Measurements from ENCODE around the gene NLGN4Y.

Gene NLGN4Y

GRCh38 chrY:14762903-14763302, 238.6 kb downstream of the NLGN4Y start:
- no peak overlapping the region for H3K9ac ChIP-seq (ENCODE audit: low read length)
- H3K4me3 ChIP-seq (ENCODE audit: insufficient read depth, low read length, poor library complexity, severe bottlenecking) = no peak overlapping the region
- H4K20me1 ChIP-seq (ENCODE audit: low read depth, low read length) = no peaks in the 10 kb centered on the region
- no peak for TF ChIP-seq CTCF (IDR thresholded peaks at IDR 0.05; ENCODE audit: insufficient read depth, low read length, poor library complexity, severe bottlenecking)
- no peak for TF ChIP-seq EZH2phosphoT487 (conservative IDR thresholded peaks at IDR 0.05; ENCODE audit: low read length)
- no peaks in the 10 kb centered on the region for H3K36me3 ChIP-seq (ENCODE audit: low read length)
- no peak overlapping the region for H3K27ac ChIP-seq (ENCODE audit: low read depth, low read length)
- no peaks in the 10 kb centered on the region for H3F3A ChIP-seq (ENCODE audit: insufficient read depth)
- H3K27me3 ChIP-seq (ENCODE audit: low read length) = no peaks in the 10 kb centered on the region
- no peak overlapping the region for H2AFZ ChIP-seq (ENCODE audit: low read depth, low read length, severe bottlenecking)
- H3K79me2 ChIP-seq (ENCODE audit: insufficient read depth, low read length) = no peaks in the 10 kb centered on the region
- H3K9me3 ChIP-seq (ENCODE audit: insufficient read depth, low read length) = no peaks in the 10 kb centered on the region
- H3K4me2 ChIP-seq (ENCODE audit: low read depth, low read length, poor library complexity, severe bottlenecking) = no peak overlapping the region
- H3K9me2 ChIP-seq (replicated peaks; ENCODE audit: insufficient read depth, low read length) = no peaks in the 10 kb centered on the region

- no peaks in the 10 kb centered on the region for H3F3A ChIP-seq (ENCODE audit: insufficient read depth)
- no peaks in the 10 kb centered on the region for H3K27me3 ChIP-seq (ENCODE audit: low read length)
- H3K9ac ChIP-seq (ENCODE audit: low read length) = no peak overlapping the region
- no peak overlapping the region for H3K27ac ChIP-seq (ENCODE audit: low read depth, low read length)
- H2AFZ ChIP-seq (ENCODE audit: low read depth, low read length, severe bottlenecking) = no peak overlapping the region
- H4K20me1 ChIP-seq (ENCODE audit: low read depth, low read length) = no peaks in the 10 kb centered on the region
- H3K79me2 ChIP-seq (ENCODE audit: insufficient read depth, low read length) = no peaks in the 10 kb centered on the region
- no peak overlapping the region for H3K4me2 ChIP-seq (ENCODE audit: low read depth, low read length, poor library complexity, severe bottlenecking)
- H3K36me3 ChIP-seq (ENCODE audit: low read length) = no peaks in the 10 kb centered on the region
- no peak overlapping the region for H3K4me3 ChIP-seq (ENCODE audit: insufficient read depth, low read length, poor library complexity, severe bottlenecking)
- no peaks in the 10 kb centered on the region for H3K9me2 ChIP-seq (replicated peaks; ENCODE audit: insufficient read depth, low read length)
- TF ChIP-seq EZH2phosphoT487 (conservative IDR thresholded peaks at IDR 0.05; ENCODE audit: low read length) (no peak), CTCF (IDR thresholded peaks at IDR 0.05; ENCODE audit: insufficient read depth, low read length, poor library complexity, severe bottlenecking) (no peak)
- H3K9me3 ChIP-seq (ENCODE audit: insufficient read depth, low read length) = no peaks in the 10 kb centered on the region
Observed at GRCh38 chrY:14763600-14763999, 239.3 kb downstream of the NLGN4Y start.

- H3K9ac ChIP-seq (ENCODE audit: low read length) = no peak overlapping the region
- no peaks in the 10 kb centered on the region for H3K9me3 ChIP-seq (ENCODE audit: insufficient read depth, low read length)
- H3K9me2 ChIP-seq (replicated peaks; ENCODE audit: insufficient read depth, low read length) = no peaks in the 10 kb centered on the region
- no peak overlapping the region for H3K4me3 ChIP-seq (ENCODE audit: insufficient read depth, low read length, poor library complexity, severe bottlenecking)
- H2AFZ ChIP-seq (ENCODE audit: low read depth, low read length, severe bottlenecking) = no peak overlapping the region
- no peak overlapping the region for H3K27ac ChIP-seq (ENCODE audit: low read depth, low read length)
- no peaks in the 10 kb centered on the region for H3K36me3 ChIP-seq (ENCODE audit: low read length)
- H4K20me1 ChIP-seq (ENCODE audit: low read depth, low read length) = no peaks in the 10 kb centered on the region
- H3K4me2 ChIP-seq (ENCODE audit: low read depth, low read length, poor library complexity, severe bottlenecking) = no peak overlapping the region
- H3K79me2 ChIP-seq (ENCODE audit: insufficient read depth, low read length) = no peaks in the 10 kb centered on the region
- H3F3A ChIP-seq (ENCODE audit: insufficient read depth) = no peaks in the 10 kb centered on the region
- H3K27me3 ChIP-seq (ENCODE audit: low read length) = no peaks in the 10 kb centered on the region
- TF ChIP-seq CTCF (IDR thresholded peaks at IDR 0.05; ENCODE audit: insufficient read depth, low read length, poor library complexity, severe bottlenecking) = no peak
- no peak for TF ChIP-seq EZH2phosphoT487 (conservative IDR thresholded peaks at IDR 0.05; ENCODE audit: low read length)
Observed at GRCh38 chrY:14778208-14778607, 253.9 kb downstream of the NLGN4Y start.
